ENCODE data around the gene COQ4.

COQ4 gene

GRCh38 chr9:128382261-128382660 lies 59.6 kb downstream of the COQ4 start:
- DNase-seq, result no peak

DNA sequence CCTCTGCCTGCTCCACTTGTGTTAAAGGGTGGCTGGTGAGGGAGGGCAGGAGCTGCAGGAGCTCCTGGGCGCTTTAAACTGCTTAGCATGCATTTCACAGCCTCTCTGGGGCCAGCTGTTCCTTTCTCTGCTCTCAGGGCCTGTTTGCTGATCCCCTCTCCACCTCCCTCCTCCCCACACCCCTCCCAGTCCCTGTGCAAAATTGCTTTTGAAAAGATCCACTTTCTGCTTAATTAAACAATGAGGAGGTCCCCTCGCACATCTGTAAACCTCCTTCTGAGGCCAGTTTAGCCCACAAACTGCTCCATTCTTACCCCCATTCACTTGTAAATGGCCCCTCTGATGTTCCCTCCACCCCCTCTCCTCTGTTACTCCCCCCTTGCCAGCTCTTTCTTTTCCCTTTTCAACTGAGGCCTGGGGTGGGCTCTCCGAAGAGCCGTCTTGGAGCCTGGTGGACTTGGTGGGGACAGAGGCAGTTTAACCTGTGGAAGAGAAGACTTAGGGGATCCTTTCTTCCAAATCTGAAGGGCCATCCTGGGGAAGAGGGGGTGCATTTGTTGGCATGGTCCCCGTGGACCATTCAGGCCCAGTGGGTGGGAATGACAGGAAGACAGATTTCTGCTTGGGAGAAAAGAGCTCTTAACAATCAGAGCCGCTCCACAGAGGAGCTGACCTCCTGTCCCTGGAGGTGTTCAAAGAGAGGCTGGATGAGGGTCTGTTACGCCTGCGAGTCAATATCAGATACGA lies 60.5 kb downstream of the COQ4 start:
- no peak for DNase-seq

Measured in CD4-positive, alpha-beta T cell treated with Interleukin-1 beta for 1 hour (primary cell).